ENCODE data around the gene LRMDA. TPM values are rescaled to one million over a fixed set of nuclear protein-coding genes. Genes with fewer than 3 reads are reported as not detected.

The LRMDA gene
- total and polyA plus RNA-seq, 2 of the 13 experiments (the other 11 are each of a cell fraction or from before 2014, with no cell fraction given) = 13.4 to 22.0 TPM

DNA sequence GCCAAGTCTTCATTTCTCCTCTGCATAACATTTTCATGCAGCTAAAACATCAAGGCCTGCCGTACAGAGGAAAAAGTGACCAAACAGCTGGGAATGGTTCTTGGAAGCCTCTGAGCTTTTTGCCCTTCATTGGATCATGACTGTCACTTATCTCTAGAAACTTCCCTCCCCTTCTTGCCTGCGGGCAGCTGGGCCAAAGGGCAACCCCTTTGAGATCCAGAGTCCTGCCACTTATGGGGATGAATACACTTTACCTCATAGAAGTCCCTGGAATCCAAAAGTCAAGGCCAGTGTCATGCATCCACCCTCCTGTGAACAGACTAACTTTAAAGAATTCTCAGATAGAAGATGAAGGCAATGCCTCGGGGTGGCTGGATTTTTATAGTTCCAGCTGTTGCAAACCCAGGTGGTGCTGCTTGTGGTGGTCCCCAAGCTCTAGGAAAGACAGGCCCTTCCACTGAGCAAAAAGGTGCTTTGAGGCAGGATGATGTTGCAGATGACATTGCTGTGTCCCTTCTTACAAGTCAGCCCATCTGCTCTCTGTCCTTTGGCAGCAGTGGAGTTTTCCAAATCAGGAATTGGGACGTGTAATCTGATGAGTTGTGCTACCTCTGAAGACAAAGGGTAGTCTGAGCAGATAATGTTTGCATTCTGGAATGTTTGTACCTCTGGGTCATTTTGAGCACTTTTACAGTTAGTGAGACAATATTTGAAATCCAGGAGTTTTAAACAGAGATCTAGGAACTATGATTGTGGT lies 64.2 kb downstream of the LRMDA start (continued):
- TF ChIP-seq, protein P1, sequence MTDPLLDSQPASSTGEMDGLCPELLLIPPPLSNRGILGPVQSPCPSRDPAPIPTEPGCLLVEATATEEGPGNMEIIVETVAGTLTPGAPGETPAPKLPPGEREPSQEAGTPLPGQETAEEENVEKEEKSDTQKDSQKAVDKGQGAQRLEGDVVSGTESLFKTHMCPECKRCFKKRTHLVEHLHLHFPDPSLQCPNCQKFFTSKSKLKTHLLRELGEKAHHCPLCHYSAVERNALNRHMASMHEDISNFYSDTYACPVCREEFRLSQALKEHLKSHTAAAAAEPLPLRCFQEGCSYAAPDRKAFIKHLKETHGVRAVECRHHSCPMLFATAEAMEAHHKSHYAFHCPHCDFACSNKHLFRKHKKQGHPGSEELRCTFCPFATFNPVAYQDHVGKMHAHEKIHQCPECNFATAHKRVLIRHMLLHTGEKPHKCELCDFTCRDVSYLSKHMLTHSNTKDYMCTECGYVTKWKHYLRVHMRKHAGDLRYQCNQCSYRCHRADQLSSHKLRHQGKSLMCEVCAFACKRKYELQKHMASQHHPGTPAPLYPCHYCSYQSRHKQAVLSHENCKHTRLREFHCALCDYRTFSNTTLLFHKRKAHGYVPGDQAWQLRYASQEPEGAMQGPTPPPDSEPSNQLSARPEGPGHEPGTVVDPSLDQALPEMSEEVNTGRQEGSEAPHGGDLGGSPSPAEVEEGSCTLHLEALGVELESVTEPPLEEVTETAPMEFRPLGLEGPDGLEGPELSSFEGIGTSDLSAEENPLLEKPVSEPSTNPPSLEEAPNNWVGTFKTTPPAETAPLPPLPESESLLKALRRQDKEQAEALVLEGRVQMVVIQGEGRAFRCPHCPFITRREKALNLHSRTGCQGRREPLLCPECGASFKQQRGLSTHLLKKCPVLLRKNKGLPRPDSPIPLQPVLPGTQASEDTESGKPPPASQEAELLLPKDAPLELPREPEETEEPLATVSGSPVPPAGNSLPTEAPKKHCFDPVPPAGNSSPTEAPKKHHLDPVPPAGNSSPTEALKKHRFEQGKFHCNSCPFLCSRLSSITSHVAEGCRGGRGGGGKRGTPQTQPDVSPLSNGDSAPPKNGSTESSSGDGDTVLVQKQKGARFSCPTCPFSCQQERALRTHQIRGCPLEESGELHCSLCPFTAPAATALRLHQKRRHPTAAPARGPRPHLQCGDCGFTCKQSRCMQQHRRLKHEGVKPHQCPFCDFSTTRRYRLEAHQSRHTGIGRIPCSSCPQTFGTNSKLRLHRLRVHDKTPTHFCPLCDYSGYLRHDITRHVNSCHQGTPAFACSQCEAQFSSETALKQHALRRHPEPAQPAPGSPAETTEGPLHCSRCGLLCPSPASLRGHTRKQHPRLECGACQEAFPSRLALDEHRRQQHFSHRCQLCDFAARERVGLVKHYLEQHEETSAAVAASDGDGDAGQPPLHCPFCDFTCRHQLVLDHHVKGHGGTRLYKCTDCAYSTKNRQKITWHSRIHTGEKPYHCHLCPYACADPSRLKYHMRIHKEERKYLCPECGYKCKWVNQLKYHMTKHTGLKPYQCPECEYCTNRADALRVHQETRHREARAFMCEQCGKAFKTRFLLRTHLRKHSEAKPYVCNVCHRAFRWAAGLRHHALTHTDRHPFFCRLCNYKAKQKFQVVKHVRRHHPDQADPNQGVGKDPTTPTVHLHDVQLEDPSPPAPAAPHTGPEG (CRISPR knock-in tag; IDR thresholded peaks at IDR 0.05) = no peak
- TF ChIP-seq NFE2L2 (IDR thresholded peaks at IDR 0.05; ENCODE audit: low read length) = no peak
- TF ChIP-seq NCOR1 (IDR thresholded peaks at IDR 0.05; ENCODE audit: borderline replicate concordance, low read length) = no peak; the same call in 1 of the 2 replicates
- TF ChIP-seq, protein P2, sequence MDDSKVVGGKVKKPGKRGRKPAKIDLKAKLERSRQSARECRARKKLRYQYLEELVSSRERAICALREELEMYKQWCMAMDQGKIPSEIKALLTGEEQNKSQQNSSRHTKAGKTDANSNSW (CRISPR knock-in tag; IDR thresholded peaks at IDR 0.05; ENCODE audit: borderline replicate concordance) = no peak
- no peak for TF ChIP-seq GPN1 (CRISPR knock-in tag; IDR thresholded peaks at IDR 0.05; ENCODE audit: borderline replicate concordance)
- peak; percentile 81 for TF ChIP-seq HNF4A (CRISPR knock-in tag; IDR thresholded peaks at IDR 0.05)
- TF ChIP-seq BCL6 (CRISPR knock-in tag; IDR thresholded peaks at IDR 0.05) = peak; percentile 96
- no peak for TF ChIP-seq SUZ12 (IDR thresholded peaks at IDR 0.05; ENCODE audit: low read depth, low read length)
- no peak for TF ChIP-seq ZNF143 (CRISPR knock-in tag; IDR thresholded peaks at IDR 0.05)
- no peak for TF ChIP-seq ARNT2 (CRISPR knock-in tag; IDR thresholded peaks at IDR 0.05; ENCODE audit: low read depth)
- no peak for TF ChIP-seq POLR2AphosphoS5 (IDR thresholded peaks at IDR 0.05; ENCODE audit: low read depth, low read length)
- TF ChIP-seq, protein P3, sequence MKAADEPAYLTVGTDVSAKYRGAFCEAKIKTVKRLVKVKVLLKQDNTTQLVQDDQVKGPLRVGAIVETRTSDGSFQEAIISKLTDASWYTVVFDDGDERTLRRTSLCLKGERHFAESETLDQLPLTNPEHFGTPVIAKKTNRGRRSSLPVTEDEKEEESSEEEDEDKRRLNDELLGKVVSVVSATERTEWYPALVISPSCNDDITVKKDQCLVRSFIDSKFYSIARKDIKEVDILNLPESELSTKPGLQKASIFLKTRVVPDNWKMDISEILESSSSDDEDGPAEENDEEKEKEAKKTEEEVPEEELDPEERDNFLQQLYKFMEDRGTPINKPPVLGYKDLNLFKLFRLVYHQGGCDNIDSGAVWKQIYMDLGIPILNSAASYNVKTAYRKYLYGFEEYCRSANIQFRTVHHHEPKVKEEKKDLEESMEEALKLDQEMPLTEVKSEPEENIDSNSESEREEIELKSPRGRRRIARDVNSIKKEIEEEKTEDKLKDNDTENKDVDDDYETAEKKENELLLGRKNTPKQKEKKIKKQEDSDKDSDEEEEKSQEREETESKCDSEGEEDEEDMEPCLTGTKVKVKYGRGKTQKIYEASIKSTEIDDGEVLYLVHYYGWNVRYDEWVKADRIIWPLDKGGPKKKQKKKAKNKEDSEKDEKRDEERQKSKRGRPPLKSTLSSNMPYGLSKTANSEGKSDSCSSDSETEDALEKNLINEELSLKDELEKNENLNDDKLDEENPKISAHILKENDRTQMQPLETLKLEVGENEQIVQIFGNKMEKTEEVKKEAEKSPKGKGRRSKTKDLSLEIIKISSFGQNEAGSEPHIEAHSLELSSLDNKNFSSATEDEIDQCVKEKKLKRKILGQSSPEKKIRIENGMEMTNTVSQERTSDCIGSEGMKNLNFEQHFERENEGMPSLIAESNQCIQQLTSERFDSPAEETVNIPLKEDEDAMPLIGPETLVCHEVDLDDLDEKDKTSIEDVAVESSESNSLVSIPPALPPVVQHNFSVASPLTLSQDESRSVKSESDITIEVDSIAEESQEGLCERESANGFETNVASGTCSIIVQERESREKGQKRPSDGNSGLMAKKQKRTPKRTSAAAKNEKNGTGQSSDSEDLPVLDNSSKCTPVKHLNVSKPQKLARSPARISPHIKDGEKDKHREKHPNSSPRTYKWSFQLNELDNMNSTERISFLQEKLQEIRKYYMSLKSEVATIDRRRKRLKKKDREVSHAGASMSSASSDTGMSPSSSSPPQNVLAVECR (CRISPR knock-in tag; IDR thresholded peaks at IDR 0.05; ENCODE audit: borderline replicate concordance) = peak; percentile 14; the same call in 1 of the 2 replicates
- TF ChIP-seq, protein P4, sequence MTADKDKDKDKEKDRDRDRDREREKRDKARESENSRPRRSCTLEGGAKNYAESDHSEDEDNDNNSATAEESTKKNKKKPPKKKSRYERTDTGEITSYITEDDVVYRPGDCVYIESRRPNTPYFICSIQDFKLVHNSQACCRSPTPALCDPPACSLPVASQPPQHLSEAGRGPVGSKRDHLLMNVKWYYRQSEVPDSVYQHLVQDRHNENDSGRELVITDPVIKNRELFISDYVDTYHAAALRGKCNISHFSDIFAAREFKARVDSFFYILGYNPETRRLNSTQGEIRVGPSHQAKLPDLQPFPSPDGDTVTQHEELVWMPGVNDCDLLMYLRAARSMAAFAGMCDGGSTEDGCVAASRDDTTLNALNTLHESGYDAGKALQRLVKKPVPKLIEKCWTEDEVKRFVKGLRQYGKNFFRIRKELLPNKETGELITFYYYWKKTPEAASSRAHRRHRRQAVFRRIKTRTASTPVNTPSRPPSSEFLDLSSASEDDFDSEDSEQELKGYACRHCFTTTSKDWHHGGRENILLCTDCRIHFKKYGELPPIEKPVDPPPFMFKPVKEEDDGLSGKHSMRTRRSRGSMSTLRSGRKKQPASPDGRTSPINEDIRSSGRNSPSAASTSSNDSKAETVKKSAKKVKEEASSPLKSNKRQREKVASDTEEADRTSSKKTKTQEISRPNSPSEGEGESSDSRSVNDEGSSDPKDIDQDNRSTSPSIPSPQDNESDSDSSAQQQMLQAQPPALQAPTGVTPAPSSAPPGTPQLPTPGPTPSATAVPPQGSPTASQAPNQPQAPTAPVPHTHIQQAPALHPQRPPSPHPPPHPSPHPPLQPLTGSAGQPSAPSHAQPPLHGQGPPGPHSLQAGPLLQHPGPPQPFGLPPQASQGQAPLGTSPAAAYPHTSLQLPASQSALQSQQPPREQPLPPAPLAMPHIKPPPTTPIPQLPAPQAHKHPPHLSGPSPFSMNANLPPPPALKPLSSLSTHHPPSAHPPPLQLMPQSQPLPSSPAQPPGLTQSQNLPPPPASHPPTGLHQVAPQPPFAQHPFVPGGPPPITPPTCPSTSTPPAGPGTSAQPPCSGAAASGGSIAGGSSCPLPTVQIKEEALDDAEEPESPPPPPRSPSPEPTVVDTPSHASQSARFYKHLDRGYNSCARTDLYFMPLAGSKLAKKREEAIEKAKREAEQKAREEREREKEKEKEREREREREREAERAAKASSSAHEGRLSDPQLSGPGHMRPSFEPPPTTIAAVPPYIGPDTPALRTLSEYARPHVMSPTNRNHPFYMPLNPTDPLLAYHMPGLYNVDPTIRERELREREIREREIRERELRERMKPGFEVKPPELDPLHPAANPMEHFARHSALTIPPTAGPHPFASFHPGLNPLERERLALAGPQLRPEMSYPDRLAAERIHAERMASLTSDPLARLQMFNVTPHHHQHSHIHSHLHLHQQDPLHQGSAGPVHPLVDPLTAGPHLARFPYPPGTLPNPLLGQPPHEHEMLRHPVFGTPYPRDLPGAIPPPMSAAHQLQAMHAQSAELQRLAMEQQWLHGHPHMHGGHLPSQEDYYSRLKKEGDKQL (CRISPR knock-in tag; IDR thresholded peaks at IDR 0.05; ENCODE audit: low read depth) = no peak
- no peak for TF ChIP-seq KDM6A (CRISPR knock-in tag; IDR thresholded peaks at IDR 0.05; ENCODE audit: low read depth)

Measured in HepG2 (cell line).